ENCODE results near the gene TSHZ2. TPM values are rescaled to one million over a fixed set of nuclear protein-coding genes. Genes with fewer than 3 reads are reported as not detected.

The TSHZ2 gene
- total RNA-seq, 4 donors from 2014 or later, result 4.0 to 57.8 (median 10.3) TPM

DNA sequence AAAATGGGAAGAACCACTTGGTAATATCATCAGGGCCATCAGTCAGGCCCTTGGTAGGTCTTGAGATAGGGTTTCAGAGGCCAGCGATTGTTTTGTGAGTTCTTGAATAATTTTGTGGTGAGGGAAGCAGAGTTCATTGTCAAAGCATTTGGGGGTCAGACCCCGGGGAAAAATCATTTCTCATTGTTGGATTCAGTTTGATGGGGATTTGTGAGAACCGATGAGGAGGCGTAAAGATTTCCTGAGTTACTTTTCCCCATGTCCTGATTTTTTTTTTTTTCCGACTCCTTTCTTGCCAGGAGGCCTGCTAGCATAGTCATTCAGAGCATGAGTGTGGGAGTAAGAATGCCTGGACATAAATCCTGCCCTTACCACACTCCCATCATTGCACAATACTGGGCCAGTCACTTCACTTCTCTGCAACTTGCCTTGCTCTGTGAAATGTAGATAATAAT lies 60.3 kb downstream of the TSHZ2 start:
- no peak overlapping the region for H3K27ac ChIP-seq
- no peak for DNase-seq

DNA sequence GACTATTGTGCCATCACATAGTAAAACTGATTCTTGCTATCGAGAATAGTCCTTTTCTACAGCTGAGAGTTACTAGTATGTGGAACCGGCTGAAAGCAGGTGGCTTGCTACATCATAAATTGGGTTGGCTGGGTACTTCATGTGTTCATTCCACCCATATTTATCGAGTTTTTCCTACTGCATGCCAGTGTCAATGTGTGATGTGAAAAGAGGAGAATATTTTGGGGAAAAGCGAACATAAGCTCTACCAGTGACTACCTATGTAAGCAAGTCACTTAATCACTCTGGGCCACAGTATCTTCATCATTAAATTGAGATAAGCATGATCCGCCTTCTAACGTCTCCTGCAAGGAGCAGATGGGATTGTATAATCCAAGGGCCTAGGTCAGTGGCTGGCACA lies 61.0 kb downstream of the TSHZ2 start:
- H3K27ac ChIP-seq, result no peak overlapping the region
- H3K4me1 ChIP-seq, result no peaks in the 10 kb centered on the region
- H3K27me3 ChIP-seq, result no peaks in the 10 kb centered on the region
- DNase-seq, result no peak
- no peak for TF ChIP-seq POLR2A (IDR thresholded peaks at IDR 0.05)
- TF ChIP-seq, protein P1, sequence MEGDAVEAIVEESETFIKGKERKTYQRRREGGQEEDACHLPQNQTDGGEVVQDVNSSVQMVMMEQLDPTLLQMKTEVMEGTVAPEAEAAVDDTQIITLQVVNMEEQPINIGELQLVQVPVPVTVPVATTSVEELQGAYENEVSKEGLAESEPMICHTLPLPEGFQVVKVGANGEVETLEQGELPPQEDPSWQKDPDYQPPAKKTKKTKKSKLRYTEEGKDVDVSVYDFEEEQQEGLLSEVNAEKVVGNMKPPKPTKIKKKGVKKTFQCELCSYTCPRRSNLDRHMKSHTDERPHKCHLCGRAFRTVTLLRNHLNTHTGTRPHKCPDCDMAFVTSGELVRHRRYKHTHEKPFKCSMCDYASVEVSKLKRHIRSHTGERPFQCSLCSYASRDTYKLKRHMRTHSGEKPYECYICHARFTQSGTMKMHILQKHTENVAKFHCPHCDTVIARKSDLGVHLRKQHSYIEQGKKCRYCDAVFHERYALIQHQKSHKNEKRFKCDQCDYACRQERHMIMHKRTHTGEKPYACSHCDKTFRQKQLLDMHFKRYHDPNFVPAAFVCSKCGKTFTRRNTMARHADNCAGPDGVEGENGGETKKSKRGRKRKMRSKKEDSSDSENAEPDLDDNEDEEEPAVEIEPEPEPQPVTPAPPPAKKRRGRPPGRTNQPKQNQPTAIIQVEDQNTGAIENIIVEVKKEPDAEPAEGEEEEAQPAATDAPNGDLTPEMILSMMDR (IDR thresholded peaks at IDR 0.05), result no peak
- no peaks in the 10 kb centered on the region for H3K36me3 ChIP-seq
- no peaks in the 10 kb centered on the region for H3K9me3 ChIP-seq
- H3K4me3 ChIP-seq, result no peak overlapping the region

More for the DNA sequence above, 60.3 kb downstream of the TSHZ2 start:
- Histone ChIP-seq H3K36me3 (no peaks in the 10 kb centered on the region), H3K9me3 (no peaks in the 10 kb centered on the region), H3K4me3 (no peak overlapping the region), H3K27me3 (no peaks in the 10 kb centered on the region), H3K4me1 (no peaks in the 10 kb centered on the region)
- TF ChIP-seq POLR2A (IDR thresholded peaks at IDR 0.05), result no peak
- TF ChIP-seq, protein P1 (IDR thresholded peaks at IDR 0.05), result no peak

DNA sequence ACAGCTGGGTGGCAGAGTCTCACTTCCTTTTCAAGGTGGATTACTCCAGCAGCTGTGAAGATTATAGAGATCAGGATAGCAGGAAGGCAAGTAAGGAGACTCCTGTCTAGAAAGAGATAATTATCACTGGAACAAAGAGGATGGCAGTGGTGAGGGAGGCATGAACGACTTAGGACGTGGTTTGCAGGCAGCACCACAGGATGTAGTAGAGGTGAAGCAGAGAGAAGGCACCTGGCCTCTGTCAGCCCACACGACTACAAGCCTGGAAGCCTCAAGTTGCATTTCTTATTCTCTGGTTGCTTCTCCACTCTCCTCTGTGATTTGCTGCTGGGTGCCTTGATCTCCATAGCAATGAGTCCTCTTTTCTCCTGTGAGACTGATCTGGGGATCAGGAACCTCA lies 62.7 kb downstream of the TSHZ2 start:
- Histone ChIP-seq H3K27ac (no peak overlapping the region), H3K27me3 (no peaks in the 10 kb centered on the region), H3K4me1 (no peaks in the 10 kb centered on the region), H3K4me3 (no peak overlapping the region), H3K36me3 (no peaks in the 10 kb centered on the region), H3K9me3 (no peaks in the 10 kb centered on the region)
- no peak for DNase-seq
- no peak for TF ChIP-seq POLR2A (IDR thresholded peaks at IDR 0.05)

DNA sequence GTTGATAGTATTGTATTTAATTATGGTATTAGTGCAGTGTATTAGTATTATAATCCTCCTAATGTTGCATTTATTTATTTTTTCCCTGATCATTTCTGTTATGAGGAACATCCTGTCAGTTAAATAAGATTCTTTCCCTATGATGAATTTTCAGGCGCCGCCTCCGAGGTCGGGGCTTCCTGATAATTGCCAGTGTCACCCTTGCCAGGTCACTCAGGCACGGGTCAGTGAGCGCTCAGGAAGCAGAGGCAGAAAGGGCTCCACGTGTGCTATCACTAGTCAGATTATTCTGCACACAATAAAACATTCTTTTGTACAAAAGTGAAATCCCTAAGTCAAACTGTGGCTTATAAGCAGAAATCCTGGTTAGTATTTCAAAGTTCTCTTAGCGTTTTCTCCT lies 64.8 kb downstream of the TSHZ2 start:
- Histone ChIP-seq H3K27me3 (no peaks in the 10 kb centered on the region), H3K36me3 (no peaks in the 10 kb centered on the region), H3K4me1 (no peaks in the 10 kb centered on the region), H3K9me3 (no peaks in the 10 kb centered on the region), H3K27ac (no peak overlapping the region), H3K4me3 (no peak overlapping the region)
- TF ChIP-seq, protein P1 (IDR thresholded peaks at IDR 0.05), result no peak
- no peak for TF ChIP-seq POLR2A (IDR thresholded peaks at IDR 0.05)
- DNase-seq, result no peak

DNA sequence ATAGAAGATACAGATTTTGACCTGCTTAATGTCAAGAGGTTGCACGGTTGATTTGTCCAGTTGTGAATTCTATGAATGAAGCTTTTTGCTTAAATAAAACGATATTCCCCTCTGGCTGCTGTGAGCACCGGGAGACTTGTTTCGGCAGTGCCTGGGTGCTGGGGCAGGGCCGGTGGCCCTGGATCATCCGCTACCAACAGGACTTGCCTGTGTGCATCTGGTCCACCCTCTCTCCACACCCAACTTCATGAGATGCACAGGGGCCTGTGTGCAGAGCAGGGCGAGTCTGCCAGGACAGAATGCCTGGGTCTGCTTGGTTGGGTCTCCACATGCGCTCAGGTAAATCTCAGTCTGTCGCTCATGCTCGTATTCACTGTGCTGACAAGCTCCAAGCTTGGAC lies 65.5 kb downstream of the TSHZ2 start:
- Histone ChIP-seq H3K4me1 (no peaks in the 10 kb centered on the region), H3K4me3 (no peak overlapping the region), H3K27ac (no peak overlapping the region), H3K27me3 (no peaks in the 10 kb centered on the region), H3K36me3 (no peaks in the 10 kb centered on the region), H3K9me3 (no peaks in the 10 kb centered on the region)
- no peak for DNase-seq
- no peak for TF ChIP-seq POLR2A (IDR thresholded peaks at IDR 0.05)
- TF ChIP-seq, protein P1 (IDR thresholded peaks at IDR 0.05), result no peak

DNA sequence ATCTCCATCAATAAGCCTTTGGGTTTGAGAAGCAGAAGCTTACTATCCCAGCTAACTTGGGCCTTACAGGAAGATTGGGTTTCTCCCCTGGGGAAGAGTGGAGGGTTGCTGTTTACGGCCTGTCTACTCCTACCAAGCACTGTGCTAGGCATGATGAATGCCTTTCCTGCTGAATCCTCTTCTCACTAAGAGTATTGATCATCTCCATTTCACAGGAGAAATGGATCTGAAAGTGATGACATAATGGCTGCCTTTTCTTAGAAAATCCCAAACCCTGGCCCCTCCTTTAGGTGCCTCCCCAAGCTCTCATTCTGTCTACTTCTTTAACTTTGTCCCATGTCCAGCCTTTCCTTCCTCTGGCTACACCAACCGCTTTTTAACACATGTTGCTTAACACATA lies 66.1 kb downstream of the TSHZ2 start:
- Histone ChIP-seq H3K4me3 (no peak overlapping the region), H3K9me3 (no peaks in the 10 kb centered on the region), H3K27ac (no peak overlapping the region), H3K36me3 (no peaks in the 10 kb centered on the region), H3K4me1 (no peaks in the 10 kb centered on the region), H3K27me3 (no peaks in the 10 kb centered on the region)
- TF ChIP-seq, protein P1 (IDR thresholded peaks at IDR 0.05), result no peak
- TF ChIP-seq POLR2A (IDR thresholded peaks at IDR 0.05), result no peak
- no peak for DNase-seq
